Stimulated activated CD4-positive, alpha-beta T cell treated with anti-CD3 and anti-CD28 coated beads, Interleukin-12 subunit alpha, Interleukin-12 subunit beta, amount 100 ng/mL, for 4 hours (primary cell): Measurements from ENCODE around the gene FHOD3.
A peak's percentile ranks its signal among the peaks of the same experiment; 100 is the strongest.

ENCODE experiments used
- DNase-seq: peaks from one replicate; pipeline ENCODE4 v3.0.0-alpha.2; 2020

Gene FHOD3

DNA sequence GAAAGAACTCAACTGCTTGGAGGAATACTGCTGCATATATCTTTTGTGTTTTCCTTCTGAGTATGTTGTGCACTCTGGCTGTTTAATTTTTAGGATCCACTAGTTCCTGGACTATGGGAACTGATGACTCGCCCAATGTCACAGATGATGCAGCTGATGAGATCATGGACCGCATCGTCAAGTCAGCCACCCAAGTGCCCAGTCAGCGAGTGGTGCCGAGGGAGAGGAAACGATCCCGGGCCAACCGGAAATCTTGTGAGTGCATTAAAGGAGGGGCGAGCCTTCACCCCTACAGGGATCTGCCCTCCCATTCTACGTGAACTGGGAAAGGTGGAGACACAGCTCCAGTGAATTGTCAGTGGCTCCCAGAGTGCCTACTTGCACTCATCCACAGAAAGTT, 471.7 kb downstream of the FHOD3 start:
- DNase-seq, result no peak

- DNase-seq, result peak; percentile 2
Observed at GRCh38 chr18:36769611-36770314, 472.2 kb downstream of the FHOD3 start.

DNA sequence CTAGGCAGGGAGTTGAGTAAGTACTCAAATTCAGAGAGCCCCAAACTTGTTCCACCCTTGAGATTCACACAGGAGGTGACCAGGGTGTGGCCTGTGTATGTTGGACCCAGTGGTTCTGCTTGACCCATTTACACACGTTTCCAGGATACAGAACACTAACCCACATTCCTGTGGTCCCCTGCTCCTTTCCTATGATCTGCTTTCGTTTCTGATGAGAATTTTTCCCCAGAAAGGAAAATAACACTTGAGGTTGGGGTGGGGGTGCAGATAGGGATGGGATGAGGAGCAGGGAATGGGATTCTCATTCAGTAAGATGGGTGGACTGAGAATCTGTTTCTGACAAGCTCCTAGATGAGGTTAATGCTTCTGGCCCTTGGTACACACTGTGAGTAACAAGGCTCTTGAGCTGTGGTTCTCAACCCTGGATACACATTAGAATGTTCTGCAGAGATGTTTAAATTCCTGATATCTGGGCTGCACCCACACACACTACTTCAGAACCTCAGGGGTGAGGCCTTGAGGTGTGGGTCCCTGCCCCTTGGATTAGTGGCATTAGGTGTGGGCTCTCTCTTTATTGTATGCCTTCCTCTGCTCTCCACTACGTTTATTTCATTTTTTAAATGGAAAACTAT, 472.9 kb downstream of the FHOD3 start:
- no peak for DNase-seq

GRCh38 chr18:36771245-36771644, 473.7 kb downstream of the FHOD3 start:
- DNase-seq, result no peak

DNA sequence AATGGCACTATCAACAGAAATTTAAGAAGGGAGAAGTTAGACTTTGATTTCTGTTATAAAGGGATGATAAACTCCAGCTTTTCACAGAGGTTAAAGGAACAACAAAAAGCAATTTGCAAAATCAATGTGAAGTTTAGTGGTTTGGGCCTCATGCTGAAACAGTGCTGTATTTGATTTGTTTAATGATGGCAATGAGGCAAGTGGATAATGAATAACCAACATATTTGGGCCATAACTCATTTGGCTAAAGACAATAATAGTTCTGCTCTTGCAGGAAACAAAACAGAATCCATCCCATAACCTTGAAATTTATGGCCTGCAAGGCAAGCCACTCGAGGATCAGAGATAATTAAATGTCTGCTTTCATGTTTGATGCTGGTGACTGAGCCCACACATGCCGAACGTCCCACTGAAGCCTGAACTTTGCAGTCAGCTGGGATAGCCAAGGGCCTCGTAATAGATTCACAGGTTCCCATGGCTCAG, 474.8 kb downstream of the FHOD3 start:
- no peak for DNase-seq

DNA sequence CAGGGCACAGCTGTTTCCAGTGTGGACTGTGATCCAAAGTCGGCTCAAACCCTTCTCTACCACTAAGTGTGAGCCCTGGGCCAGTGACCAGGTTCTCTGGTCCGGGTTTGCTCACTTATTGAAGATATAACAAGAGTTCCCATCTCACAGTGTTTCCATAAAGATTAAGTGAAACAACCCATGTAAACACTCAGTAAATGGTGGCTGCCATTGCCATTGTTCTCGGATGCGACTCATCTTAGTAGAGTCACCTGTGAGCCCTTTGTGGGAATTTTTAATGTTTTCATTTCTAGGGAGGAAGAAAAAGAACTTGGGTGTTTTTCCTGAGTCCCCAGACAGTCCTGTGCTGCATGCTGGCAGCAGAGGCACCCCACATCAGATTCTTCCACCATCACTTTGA, 477.9 kb downstream of the FHOD3 start:
- DNase-seq, result no peak

- DNase-seq, result no peak
Observed at GRCh38 chr18:36776650-36777049, 479.1 kb downstream of the FHOD3 start.

DNA sequence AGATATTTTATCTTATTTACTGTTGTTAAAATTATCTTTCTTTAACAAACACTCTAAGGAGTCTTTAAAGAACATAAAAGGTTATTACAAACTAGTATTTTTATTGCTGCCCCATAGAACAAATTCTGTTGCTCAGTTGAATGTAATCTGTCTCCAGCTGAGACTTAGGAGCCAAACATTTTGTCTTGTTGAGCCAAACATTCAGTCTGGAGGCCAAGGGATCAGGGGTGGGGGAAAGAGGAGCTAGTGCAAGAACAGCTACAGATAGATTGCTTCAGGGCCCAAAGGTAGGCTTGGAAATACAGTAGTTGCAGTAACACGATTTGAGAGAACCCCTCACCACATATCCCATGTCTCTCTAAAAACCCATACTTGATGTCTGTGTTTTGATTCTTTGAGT, 480.1 kb downstream of the FHOD3 start:
- no peak for DNase-seq

GRCh38 chr18:36780748-36781147, 483.2 kb downstream of the FHOD3 start:
- DNase-seq, result no peak

GRCh38 chr18:36782710-36783109, 485.2 kb downstream of the FHOD3 start:
- no peak for DNase-seq

DNA sequence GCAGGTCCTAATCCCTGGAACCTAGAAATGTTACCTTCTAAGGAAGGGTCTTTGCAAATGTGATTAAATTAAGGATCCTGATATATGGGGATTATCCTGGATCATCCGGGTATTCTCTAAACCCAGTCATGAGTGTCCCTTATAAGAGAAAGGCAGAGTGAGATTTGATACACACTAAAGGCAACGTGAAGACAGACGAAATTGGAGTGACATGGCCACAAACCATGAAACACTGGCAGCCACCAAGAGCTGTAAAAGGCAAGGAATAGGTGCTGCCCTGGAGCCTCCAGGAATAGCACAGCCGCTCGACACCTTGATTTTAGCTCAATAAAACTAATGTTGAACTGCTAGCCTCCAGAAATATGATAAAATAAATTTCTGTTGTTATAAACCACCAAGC, 486.3 kb downstream of the FHOD3 start:
- no peak for DNase-seq

GRCh38 chr18:36786686-36787085, 489.2 kb downstream of the FHOD3 start:
- DNase-seq, result no peak

DNA sequence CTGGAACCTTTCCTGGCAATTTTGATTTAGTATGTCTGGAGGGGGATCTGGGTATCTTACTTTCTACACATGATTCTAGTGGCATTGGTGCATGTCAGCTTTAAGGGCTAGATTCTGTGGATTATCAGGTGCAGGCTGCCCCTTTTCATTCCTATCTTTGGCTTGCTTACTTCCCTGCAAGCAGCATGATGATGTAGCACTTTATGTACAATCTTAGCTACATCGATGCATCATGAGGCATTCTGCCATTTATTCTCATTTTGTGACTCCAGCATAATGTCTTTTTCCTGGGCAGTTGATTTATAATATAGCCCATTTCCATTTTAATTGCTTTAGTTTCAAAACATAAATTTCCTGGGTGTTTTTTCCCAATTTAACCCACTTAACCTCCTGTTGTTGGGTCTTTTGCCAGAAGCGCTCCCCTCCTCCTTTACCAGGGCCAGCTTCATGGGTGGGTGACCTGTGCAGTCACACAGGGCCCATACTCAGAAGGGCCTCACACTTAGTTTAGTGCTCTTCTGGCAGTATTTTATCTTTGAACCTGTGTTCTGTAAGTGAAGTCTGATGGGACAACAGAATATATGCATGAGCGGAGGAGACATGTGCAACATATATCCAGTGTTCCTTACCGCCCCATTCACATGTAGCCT, 495.2 kb downstream of the FHOD3 start:
- no peak for DNase-seq

- DNase-seq, result no peak
Observed at GRCh38 chr18:36798738-36799473, 501.4 kb downstream of the FHOD3 start.

DNA sequence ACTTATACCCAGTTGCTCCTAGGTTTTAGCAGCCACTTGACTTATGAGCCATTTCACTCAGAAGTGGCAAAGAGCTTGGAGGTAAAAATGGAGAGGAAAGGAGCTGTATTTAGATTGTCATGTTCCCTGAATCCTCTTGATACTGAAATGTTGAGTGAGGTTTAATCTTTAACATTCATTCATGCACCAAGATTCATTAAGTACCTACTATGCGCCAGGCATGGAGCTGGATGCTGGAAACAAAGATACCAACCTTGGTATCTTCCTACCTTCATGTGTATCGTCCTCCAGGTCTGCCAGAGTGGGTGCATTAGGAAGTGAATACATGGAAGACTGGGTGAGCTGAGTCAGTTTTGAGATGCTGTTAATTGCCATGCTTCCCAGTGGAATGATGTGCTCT, 507.6 kb downstream of the FHOD3 start:
- DNase-seq, result no peak

GRCh38 chr18:36808681-36809080, 511.2 kb downstream of the FHOD3 start:
- DNase-seq, result no peak

GRCh38 chr18:36809590-36810381, 512.3 kb downstream of the FHOD3 start:
- DNase-seq, result peak; percentile 3

DNA sequence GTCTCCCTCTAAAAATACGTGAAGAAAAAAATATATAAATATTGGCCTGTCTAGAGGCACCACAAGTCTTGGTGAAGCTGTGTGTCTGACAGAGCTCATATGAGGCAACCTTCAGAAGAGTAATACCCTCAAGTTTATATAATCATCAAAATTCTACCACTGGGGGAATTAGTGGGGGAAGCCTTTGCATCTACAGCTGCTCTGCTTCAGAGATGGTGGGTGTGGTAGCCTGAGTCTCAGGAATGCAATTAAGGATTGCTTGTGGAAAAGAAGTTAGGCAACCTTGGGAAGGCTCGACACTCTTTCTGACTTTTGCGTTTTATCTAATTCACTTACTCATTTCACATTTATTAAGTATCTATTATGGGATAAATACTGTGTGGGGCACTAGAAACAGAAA, 513.9 kb downstream of the FHOD3 start:
- no peak for DNase-seq

- DNase-seq, result no peak
Observed at GRCh38 chr18:36811955-36812354, 514.4 kb downstream of the FHOD3 start.

- DNase-seq, result no peak
Observed at GRCh38 chr18:36812678-36813077, 515.2 kb downstream of the FHOD3 start.

DNA sequence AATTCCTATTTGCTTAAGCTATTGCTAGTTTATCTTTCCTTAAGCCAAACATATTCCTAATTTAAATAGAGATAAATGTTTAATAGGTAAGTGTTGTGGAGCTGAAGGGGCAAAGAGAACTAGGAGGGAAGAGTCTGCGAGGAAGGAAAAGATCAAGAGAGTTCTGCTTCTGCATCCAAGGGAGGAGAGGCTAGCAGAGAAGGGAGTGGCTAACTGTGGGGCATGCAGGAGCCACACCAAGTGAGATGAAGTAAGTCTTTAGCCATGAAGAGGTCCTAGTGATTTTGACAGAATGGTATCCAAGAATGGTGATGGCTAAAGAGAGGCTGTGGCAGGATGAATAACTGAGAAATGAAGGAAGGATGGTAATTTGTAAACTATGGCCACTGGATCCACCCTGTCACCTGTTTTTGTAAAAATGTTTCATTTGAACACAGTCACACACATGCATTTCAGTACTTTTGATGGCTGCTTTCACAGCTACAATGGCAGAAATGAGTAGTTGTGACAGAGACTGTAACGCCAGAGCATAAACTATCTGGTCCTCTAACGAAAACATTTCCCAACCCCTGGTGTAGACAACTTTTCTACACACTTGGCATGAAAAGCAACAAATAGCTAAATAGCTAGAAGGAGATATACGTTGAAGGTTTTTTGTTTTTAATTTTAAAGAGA, 515.7 kb downstream of the FHOD3 start:
- no peak for DNase-seq

GRCh38 chr18:36813824-36814223, 516.3 kb downstream of the FHOD3 start:
- DNase-seq, result no peak
